NCI-H82 treated with DMSO at 0.1 percent for 48 hours (cell line): ENCODE results near the gene PAK2.
"Not testable (repeated sequence)": the region's sequence is repeated elsewhere in the genome, so short reads cannot be mapped to it uniquely, and the experiment has no call there.

ENCODE experiments used
- DNase-seq: peaks from one replicate; lab custom pipeline; 2025; ENCODE audit not compliant: unreplicated experiment; lab: John Stamatoyannopoulos, UW

PAK2 gene

GRCh38 chr3:196739671-196740480 lies at the start of gene PAK2:
Gene PAK2, plus strand, starts transcription at chr3:196739857. Its CDS starts 42,790 bp downstream, at chr3:196782647.
- peak; percentile 94 for DNase-seq

GRCh38 chr3:196689941-196690660 lies 49.6 kb upstream of the PAK2 start:
- DNase-seq = no peak

- DNase-seq = no peak
These were observed 48.3 kb upstream of the PAK2 start for GRCh38 chr3:196691386-196691785.

GRCh38 chr3:196694202-196694638 lies 45.4 kb upstream of the PAK2 start:
- no peak for DNase-seq

GRCh38 chr3:196694941-196695848 lies 44.5 kb upstream of the PAK2 start:
- DNase-seq = no peak

- DNase-seq = no peak
These were observed 43.8 kb upstream of the PAK2 start for GRCh38 chr3:196695849-196696226.

- no peak for DNase-seq
These were observed 42.4 kb upstream of the PAK2 start for GRCh38 chr3:196697270-196697669.

GRCh38 chr3:196699749-196700148 lies 39.9 kb upstream of the PAK2 start:
- DNase-seq = no peak

- DNase-seq = no peak
These were observed 38.9 kb upstream of the PAK2 start for GRCh38 chr3:196700801-196701200.

- DNase-seq = no peak
These were observed 33.3 kb upstream of the PAK2 start for GRCh38 chr3:196706327-196706726.

GRCh38 chr3:196706731-196707130 lies 32.9 kb upstream of the PAK2 start:
- DNase-seq = no peak

GRCh38 chr3:196707566-196707965 lies 32.1 kb upstream of the PAK2 start:
- no peak for DNase-seq

GRCh38 chr3:196708467-196708866 lies 31.2 kb upstream of the PAK2 start:
- no peak for DNase-seq

GRCh38 chr3:196711838-196712513 lies 27.7 kb upstream of the PAK2 start, which contains the start of the genes CEP19 and PIGX:
Gene CEP19, minus strand, starts transcription at chr3:196712250. Its CDS starts 3,593 bp downstream, at chr3:196708657.
Gene PIGX, plus strand, starts transcription at chr3:196712377.
- peak; percentile 72 for DNase-seq

- DNase-seq = no peak
These were observed 26.9 kb upstream of the PAK2 start for GRCh38 chr3:196712514-196713413.

GRCh38 chr3:196717162-196717561 lies 22.5 kb upstream of the PAK2 start:
- not testable (repeated sequence) for DNase-seq

GRCh38 chr3:196721097-196721496 lies 18.6 kb upstream of the PAK2 start:
- DNase-seq = no peak

GRCh38 chr3:196726788-196727675 lies 12.6 kb upstream of the PAK2 start:
- no peak for DNase-seq
